ENCODE results near the gene CDKN2B. TPM values are rescaled to one million over a fixed set of nuclear protein-coding genes. Genes with fewer than 3 reads are reported as not detected.

The CDKN2B gene
- total RNA-seq, 1 experiment from 2014 or later, result 9.8 TPM

GRCh38 chr9:21984101-21984500, 25.0 kb downstream of the CDKN2B start:
- RAD21 ChIA-PET (ENCODE audit: low non-redundant PET in 1 of 2, low total read pairs in 2 of 2, uncharacterized antibody in 2 of 2, unreplicated experiment in 2 of 2), result no interaction called here
- H3K27ac ChIP-seq (ENCODE audit: low read depth, low read length), result no peak overlapping the region
- no peaks in the 10 kb centered on the region for H3K36me3 ChIP-seq (ENCODE audit: control insufficient read depth in 1 of 2, insufficient read depth in 2 of 2, low read length in 2 of 2)
- no peak overlapping the region for H2AFZ ChIP-seq (ENCODE audit: low read depth, low read length, poor library complexity, severe bottlenecking)
- no peaks in the 10 kb centered on the region for H3K27me3 ChIP-seq (ENCODE audit: insufficient read depth, low read length)
- peaks cover 16% of the 10 kb centered on the region for H3K79me2 ChIP-seq (ENCODE audit: insufficient read depth, low read length)
- H3K9me3 ChIP-seq (ENCODE audit: control insufficient read depth in 1 of 2, insufficient read depth in 1 of 2, low read depth in 1 of 2, low read length in 2 of 2), result no peaks in the 10 kb centered on the region
- H3K4me3 ChIP-seq (replicated peaks in 1 of 2; ENCODE audit: low read depth in 1 of 2, low read length in 2 of 2), result no peak overlapping the region
- H3K4me1 ChIP-seq (ENCODE audit: control insufficient read depth in 1 of 2, insufficient read depth in 2 of 2, low read length in 2 of 2), result no peaks in the 10 kb centered on the region
- TF ChIP-seq FOSL1 (IDR thresholded peaks at IDR 0.05; ENCODE audit: low read depth) (no peak), ATF3 (IDR thresholded peaks at IDR 0.05) (no peak), EZH2 (IDR thresholded peaks at IDR 0.05) (no peak), EGR1 (IDR thresholded peaks at IDR 0.05; ENCODE audit: low read depth) (no peak), SRF (IDR thresholded peaks at IDR 0.05; ENCODE audit: low read depth) (no peak), ZNF274 (IDR thresholded peaks at IDR 0.05; ENCODE audit: low read depth, low read length) (no peak), JUND (IDR thresholded peaks at IDR 0.05) (no peak), ELF1 (IDR thresholded peaks at IDR 0.05; ENCODE audit: borderline replicate concordance, low read depth) (no peak), SP1 (IDR thresholded peaks at IDR 0.05; ENCODE audit: low read depth) (no peak), REST (IDR thresholded peaks at IDR 0.05; ENCODE audit: low read depth) (no peak), ZFX (IDR thresholded peaks at IDR 0.05) (no peak), ZBTB33 (IDR thresholded peaks at IDR 0.05; ENCODE audit: extremely low read depth, insufficient replicate concordance, low read length) (no peak), YY1 (IDR thresholded peaks at IDR 0.05; ENCODE audit: extremely low read depth, insufficient replicate concordance, low read depth, low read length) (no peak), RAD21 (IDR thresholded peaks at IDR 0.05; ENCODE audit: low read depth) (no peak)
- ATAC-seq (no peak), DNase-seq (ENCODE audit: low read depth, low spot score) (no peak)
- CTCF ChIA-PET, result interaction anchor here (0.5 to 1.8 kb wide), 2 partner anchors 24 to 135 kb away, joined by 3 to 5 read pairs; no protein-coding TSS in a partner anchor
- H3K9me2 ChIP-seq (ENCODE audit: insufficient read depth), result no peaks in the 10 kb centered on the region
- intact Hi-C loops (cut with micrococcal nuclease), result no loop called here
- POLR2A ChIA-PET, result no interaction called here
- BruUV-seq (replicated peaks), result no TSS peak
- H4K20me1 ChIP-seq (ENCODE audit: insufficient read depth), result no peaks in the 10 kb centered on the region
- no peak overlapping the region for H3K4me2 ChIP-seq (ENCODE audit: low read length)
- no peak overlapping the region for H3K9ac ChIP-seq (ENCODE audit: low read length)
